Measurements from ENCODE around the gene PACSIN1. TPM values are rescaled to one million over a fixed set of nuclear protein-coding genes. Genes with fewer than 3 reads are reported as not detected.

PACSIN1 gene
- total RNA-seq, 1 donor from 2014 or later = not detected

GRCh38 chr6:34515473-34516387 is 49.9 kb downstream of the PACSIN1 start:
- no peak for DNase-seq (ENCODE audit: low spot score)
- Mint-ChIP-seq H3K9me3 (no peaks in the 10 kb centered on the region), H3K4me3 (ENCODE audit: low read depth) (no peak overlapping the region), H3K27me3 (ENCODE audit: low read depth) (peaks cover 6% of the 10 kb centered on the region), H3K4me1 (ENCODE audit: low read depth) (no peaks in the 10 kb centered on the region), H3K27ac (no peak overlapping the region), H3K36me3 (ENCODE audit: low read depth) (no peaks in the 10 kb centered on the region)
- intact Hi-C loops (cut with micrococcal nuclease) = no loop called here

GRCh38 chr6:34516391-34517324 is 50.8 kb downstream of the PACSIN1 start:
- no peak overlapping the region for H3K4me3 Mint-ChIP-seq (ENCODE audit: low read depth)
- H3K27ac Mint-ChIP-seq = no peak overlapping the region
- H3K4me1 Mint-ChIP-seq (ENCODE audit: low read depth) = no peaks in the 10 kb centered on the region
- intact Hi-C loops (cut with micrococcal nuclease) = no loop called here
- H3K36me3 Mint-ChIP-seq (ENCODE audit: low read depth) = no peaks in the 10 kb centered on the region
- DNase-seq (ENCODE audit: low spot score) = no peak
- no peaks in the 10 kb centered on the region for H3K9me3 Mint-ChIP-seq
- H3K27me3 Mint-ChIP-seq (ENCODE audit: low read depth) = peaks cover 6% of the 10 kb centered on the region

GRCh38 chr6:34517461-34517881 is 51.6 kb downstream of the PACSIN1 start:
- Mint-ChIP-seq H3K9me3 (no peaks in the 10 kb centered on the region), H3K4me1 (ENCODE audit: low read depth) (no peaks in the 10 kb centered on the region), H3K27ac (no peak overlapping the region), H3K36me3 (ENCODE audit: low read depth) (no peaks in the 10 kb centered on the region), H3K4me3 (ENCODE audit: low read depth) (no peak overlapping the region), H3K27me3 (ENCODE audit: low read depth) (peaks cover 4% of the 10 kb centered on the region)
- no peak for DNase-seq (ENCODE audit: low spot score)
- intact Hi-C loops (cut with micrococcal nuclease) = no loop called here

- no peak overlapping the region for H3K4me3 Mint-ChIP-seq (ENCODE audit: low read depth)
- no peak for DNase-seq (ENCODE audit: low spot score)
Measured at GRCh38 chr6:34517966-34518365, 52.1 kb downstream of the PACSIN1 start.

GRCh38 chr6:34518669-34519365 is 52.9 kb downstream of the PACSIN1 start:
- DNase-seq (ENCODE audit: low spot score) = no peak
- H3K27me3 Mint-ChIP-seq (ENCODE audit: low read depth) = peaks cover 4% of the 10 kb centered on the region
- H3K9me3 Mint-ChIP-seq = no peaks in the 10 kb centered on the region
- H3K36me3 Mint-ChIP-seq (ENCODE audit: low read depth) = no peaks in the 10 kb centered on the region
- no peaks in the 10 kb centered on the region for H3K4me1 Mint-ChIP-seq (ENCODE audit: low read depth)
- H3K27ac Mint-ChIP-seq = no peak overlapping the region
- H3K4me3 Mint-ChIP-seq (ENCODE audit: low read depth) = no peak overlapping the region
- intact Hi-C loops (cut with micrococcal nuclease) = no loop called here

More at GRCh38 chr6:34517966-34518365, 52.1 kb downstream of the PACSIN1 start:
- Mint-ChIP-seq H3K27me3 (ENCODE audit: low read depth) (peaks cover 4% of the 10 kb centered on the region), H3K9me3 (no peaks in the 10 kb centered on the region), H3K36me3 (ENCODE audit: low read depth) (no peaks in the 10 kb centered on the region), H3K4me1 (ENCODE audit: low read depth) (no peaks in the 10 kb centered on the region), H3K27ac (no peak overlapping the region)
- intact Hi-C loops (cut with micrococcal nuclease) = no loop called here

- Mint-ChIP-seq H3K27me3 (ENCODE audit: low read depth) (no peaks in the 10 kb centered on the region), H3K4me3 (ENCODE audit: low read depth) (no peak overlapping the region), H3K9me3 (no peaks in the 10 kb centered on the region), H3K27ac (no peak overlapping the region), H3K36me3 (ENCODE audit: low read depth) (no peaks in the 10 kb centered on the region), H3K4me1 (ENCODE audit: low read depth) (no peaks in the 10 kb centered on the region)
- intact Hi-C loops (cut with micrococcal nuclease) = no loop called here
- DNase-seq (ENCODE audit: low spot score) = no peak
Measured at GRCh38 chr6:34519971-34520644, 54.2 kb downstream of the PACSIN1 start.

- no peak overlapping the region for H3K27ac Mint-ChIP-seq
- intact Hi-C loops (cut with micrococcal nuclease) = no loop called here
- no peak for DNase-seq (ENCODE audit: low spot score)
- H3K4me1 Mint-ChIP-seq (ENCODE audit: low read depth) = no peaks in the 10 kb centered on the region
- no peak overlapping the region for H3K4me3 Mint-ChIP-seq (ENCODE audit: low read depth)
- no peaks in the 10 kb centered on the region for H3K36me3 Mint-ChIP-seq (ENCODE audit: low read depth)
- no peaks in the 10 kb centered on the region for H3K27me3 Mint-ChIP-seq (ENCODE audit: low read depth)
- no peaks in the 10 kb centered on the region for H3K9me3 Mint-ChIP-seq
Measured at GRCh38 chr6:34520645-34521462, 55.0 kb downstream of the PACSIN1 start.

- H3K36me3 Mint-ChIP-seq (ENCODE audit: low read depth) = no peaks in the 10 kb centered on the region
- no peak overlapping the region for H3K4me3 Mint-ChIP-seq (ENCODE audit: low read depth)
- intact Hi-C loops (cut with micrococcal nuclease) = no loop called here
- H3K9me3 Mint-ChIP-seq = no peaks in the 10 kb centered on the region
- no peak overlapping the region for H3K27ac Mint-ChIP-seq
- no peaks in the 10 kb centered on the region for H3K4me1 Mint-ChIP-seq (ENCODE audit: low read depth)
- H3K27me3 Mint-ChIP-seq (ENCODE audit: low read depth) = no peaks in the 10 kb centered on the region
- DNase-seq (ENCODE audit: low spot score) = no peak
Measured at GRCh38 chr6:34521463-34522285, 55.8 kb downstream of the PACSIN1 start.

GRCh38 chr6:34522761-34523160 is 56.9 kb downstream of the PACSIN1 start:
- no peaks in the 10 kb centered on the region for H3K27me3 Mint-ChIP-seq (ENCODE audit: low read depth)
- peaks cover 2% of the 10 kb centered on the region for H3K4me1 Mint-ChIP-seq (ENCODE audit: low read depth)
- H3K27ac Mint-ChIP-seq = no peak overlapping the region
- DNase-seq (ENCODE audit: low spot score) = no peak
- H3K9me3 Mint-ChIP-seq = no peaks in the 10 kb centered on the region
- no peaks in the 10 kb centered on the region for H3K36me3 Mint-ChIP-seq (ENCODE audit: low read depth)
- intact Hi-C loops (cut with micrococcal nuclease) = no loop called here
- no peak overlapping the region for H3K4me3 Mint-ChIP-seq (ENCODE audit: low read depth)

- Mint-ChIP-seq H3K4me3 (ENCODE audit: low read depth) (no peak overlapping the region), H3K27me3 (ENCODE audit: low read depth) (peaks cover 5% of the 10 kb centered on the region), H3K9me3 (no peaks in the 10 kb centered on the region), H3K36me3 (ENCODE audit: low read depth) (no peaks in the 10 kb centered on the region), H3K4me1 (ENCODE audit: low read depth) (peaks cover 3% of the 10 kb centered on the region), H3K27ac (no peak overlapping the region)
- intact Hi-C loops (cut with micrococcal nuclease) = no loop called here
- DNase-seq (ENCODE audit: low spot score) = no peak
Measured at GRCh38 chr6:34523441-34524206, 57.7 kb downstream of the PACSIN1 start.
